ENCODE results near the gene PTPRT.

- TF ChIP-seq, protein P1, sequence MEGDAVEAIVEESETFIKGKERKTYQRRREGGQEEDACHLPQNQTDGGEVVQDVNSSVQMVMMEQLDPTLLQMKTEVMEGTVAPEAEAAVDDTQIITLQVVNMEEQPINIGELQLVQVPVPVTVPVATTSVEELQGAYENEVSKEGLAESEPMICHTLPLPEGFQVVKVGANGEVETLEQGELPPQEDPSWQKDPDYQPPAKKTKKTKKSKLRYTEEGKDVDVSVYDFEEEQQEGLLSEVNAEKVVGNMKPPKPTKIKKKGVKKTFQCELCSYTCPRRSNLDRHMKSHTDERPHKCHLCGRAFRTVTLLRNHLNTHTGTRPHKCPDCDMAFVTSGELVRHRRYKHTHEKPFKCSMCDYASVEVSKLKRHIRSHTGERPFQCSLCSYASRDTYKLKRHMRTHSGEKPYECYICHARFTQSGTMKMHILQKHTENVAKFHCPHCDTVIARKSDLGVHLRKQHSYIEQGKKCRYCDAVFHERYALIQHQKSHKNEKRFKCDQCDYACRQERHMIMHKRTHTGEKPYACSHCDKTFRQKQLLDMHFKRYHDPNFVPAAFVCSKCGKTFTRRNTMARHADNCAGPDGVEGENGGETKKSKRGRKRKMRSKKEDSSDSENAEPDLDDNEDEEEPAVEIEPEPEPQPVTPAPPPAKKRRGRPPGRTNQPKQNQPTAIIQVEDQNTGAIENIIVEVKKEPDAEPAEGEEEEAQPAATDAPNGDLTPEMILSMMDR (conservative IDR thresholded peaks at IDR 0.05; ENCODE audit: low read depth, low read length) = no peak
- TF ChIP-seq EZH2 (IDR thresholded peaks at IDR 0.05; ENCODE audit: borderline replicate concordance, low read depth, low read length, poor library complexity, severe bottlenecking) = no peak
These were observed 213.7 kb downstream of the PTPRT start for GRCh38 chr20:42975974-42976373.
